Spleen (tissue), 11 donors: ENCODE results near the gene FRMD7. TPM values are rescaled to one million over a fixed set of nuclear protein-coding genes. Genes with fewer than 3 reads are reported as not detected.

Experiments used
- DNase-seq: peaks from one replicate; pipeline ENCODE4 v3.0.0-alpha.2; 2020
- H3K27ac ChIP-seq, 8 donors: fragments of 200-600 bp; sonication (generic) in 7 of 8; 1 replicate in 4 of 8; 2 replicates in 4 of 8; pipeline versions ENCODE4 v1.5.0 to v1.8.0; 2016 to 2021; ENCODE audit warnings: inconsistent platforms in 4 of 8, mild to moderate bottlenecking in 4 of 8, moderate library complexity in 1 of 8
- H3K27me3 ChIP-seq, 7 donors: fragments of 200-600 bp; sonication (generic) in 6 of 7; replicated peaks in 1 of 7; 1 replicate in 4 of 7; 2 replicates in 3 of 7; pipeline versions ENCODE4 v1.5.0 to v1.8.0; 2016 to 2021; ENCODE audit warnings: inconsistent platforms in 3 of 7, mild to moderate bottlenecking in 1 of 7
- H3K36me3 ChIP-seq, 6 donors: fragments of 200-600 bp; sonication (generic) in 5 of 6; 1 replicate in 4 of 6; 2 replicates in 2 of 6; pipeline versions ENCODE4 v1.5.0 to v1.8.0; 2016 to 2021; ENCODE audit warnings: inconsistent platforms in 2 of 6
- H3K4me1 ChIP-seq, 6 donors: fragments of 200-600 bp; sonication (generic) in 5 of 6; 1 replicate in 3 of 6; 2 replicates in 3 of 6; pipeline versions ENCODE4 v1.5.0 to v1.8.0; 2016 to 2021; ENCODE audit warnings: inconsistent platforms in 3 of 6
- H3K4me3 ChIP-seq, 8 donors: fragments of 200-600 bp; sonication (generic) in 7 of 8; 1 replicate in 4 of 8; 2 replicates in 4 of 8; pipeline versions ENCODE4 v1.5.0 to v1.8.0; 2016 to 2021; ENCODE audit warnings: inconsistent platforms in 4 of 8, mild to moderate bottlenecking in 4 of 8, moderate library complexity in 2 of 8
- H3K9me3 ChIP-seq, 8 donors: fragments of 200-600 bp; sonication (generic) in 7 of 8; 1 replicate in 4 of 8; 2 replicates in 4 of 8; pipeline versions ENCODE4 v1.5.0 to v1.8.0; 2016 to 2021; ENCODE audit warnings: inconsistent platforms in 4 of 8
- CTCF ChIP-seq, 11 experiments: fragments of 200-600 bp in 7 of 11; fragments of 450-650 bp in 4 of 11; sonication (generic) in 4 of 11; IDR thresholded peaks in 8 of 11; conservative IDR thresholded peaks in 3 of 11; 1 replicate in 7 of 11; 2 replicates in 4 of 11; pipeline versions ENCODE4 v1.4.0 to v1.8.0; 2016 to 2021; ENCODE audit warnings: antibody characterized with exemption in 11 of 11, inconsistent platforms in 4 of 11, mild to moderate bottlenecking in 1 of 11
- POLR2A ChIP-seq, 3 donors: fragments of 450-650 bp; IDR thresholded peaks; one replicate each; pipeline ENCODE4 v1.5.1; 2017; ENCODE audit warnings: antibody characterized with exemption in 3 of 3, mild to moderate bottlenecking in 1 of 3
- POLR2AphosphoS5 ChIP-seq, 3 donors: sonication (generic); formaldehyde crosslinking; IDR thresholded peaks; one replicate each; pipeline ENCODE4 v1.5.1; 2017; ENCODE audit warnings: antibody characterized with exemption in 3 of 3
- WGBS, 5 donors: extraction: QIAGEN DNeasy Blood & Tissue Kit in 3 of 5; methylation state at CpG; one replicate each; pipeline versions ENCODE4 v1.1.5 to v1.1.7; 2013 to 2018; 5-methylcytosine and 5-hydroxymethylcytosine counted together
- intact Hi-C: fragments of 100-400 bp; cut with DNase I; formaldehyde crosslinking; loops from one replicate; pipeline ENCODE4 v1.15.0; 2023; ENCODE audit warnings: low total_unique reads
- polyA plus RNA-seq, 3 donors: library from polyadenylated mRNA; stranded (reverse); fragments of 200-250 nt; gene quantifications; one replicate each; pipeline ENCODE4 v1.2.1, GENCODE V29; 2013
- total RNA-seq, 7 donors: library from RNA; depleted of rRNA in 3 of 7; stranded (reverse); fragments of >200 nt in 3 of 7; fragmentation: NEBNext Ultra II Directional in 4 of 7; extraction: Animal tissue kit (Norgen Biotek cat#: 25700) in 4 of 7; gene quantifications; one replicate each; pipeline versions ENCODE4 v1.1.0 to v1.2.1, GENCODE V29; 2016 to 2021
- donor health status: healthy with polysubstance abuse.
- donor health status: DM: no; HTN: no; CAD: no; lungs with moderate emphysema.
- donor health status: DM: no; HTN: no; CAD: no.
- donor health status: Bipolar disorder and iron deficiency.
- donor health status: healthy.
- donor health status: DM: no; HTN: no; CAD: no.
- donor health status: DM: yes; HTN: yes; CAD: no.

FRMD7 gene
- total and polyA plus RNA-seq, 10 donors: 0.46 TPM; not detected in 9

DNA sequence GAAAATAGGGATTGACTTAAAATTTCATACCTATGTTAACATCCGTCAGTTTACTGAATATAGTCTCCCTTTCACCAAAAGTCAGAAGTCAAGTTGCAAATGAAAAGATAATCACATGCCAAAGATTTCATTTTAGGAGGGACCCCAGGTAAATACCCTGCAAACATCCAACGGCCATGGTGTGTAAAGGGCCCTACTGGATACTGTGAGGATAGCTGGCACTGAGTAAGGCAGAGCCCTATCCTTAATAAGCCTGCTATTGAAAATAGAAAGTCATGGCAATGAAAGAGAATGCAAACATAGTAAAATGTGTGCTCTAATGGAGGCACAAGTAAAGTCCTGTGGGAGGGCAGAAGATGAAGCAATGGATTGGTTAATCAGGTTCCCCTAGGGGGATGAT lies 83.8 kb downstream of the FRMD7 start:
- H3K27ac ChIP-seq: no peak overlapping the region
- TF ChIP-seq POLR2AphosphoS5 (IDR thresholded peaks at IDR 0.05) (no peak), POLR2A (IDR thresholded peaks at IDR 0.05) (no peak), CTCF (IDR thresholded peaks at IDR 0.05 in 8 of 11, conservative IDR thresholded peaks at IDR 0.05 in 3 of 11) (no peak)
- no peaks in the 10 kb centered on the region for H3K36me3 ChIP-seq
- no peak for DNase-seq
- H3K4me1 ChIP-seq: no peaks in the 10 kb centered on the region
- intact Hi-C loops: no loop called here
- no peaks in the 10 kb centered on the region for H3K9me3 ChIP-seq
- WGBS, 5 donors: 74 to 95% (median 93%) methylated on average over 2 of the region's 2 CpGs
- no peaks in the 10 kb centered on the region for H3K27me3 ChIP-seq
- H3K4me3 ChIP-seq: no peak overlapping the region

DNA sequence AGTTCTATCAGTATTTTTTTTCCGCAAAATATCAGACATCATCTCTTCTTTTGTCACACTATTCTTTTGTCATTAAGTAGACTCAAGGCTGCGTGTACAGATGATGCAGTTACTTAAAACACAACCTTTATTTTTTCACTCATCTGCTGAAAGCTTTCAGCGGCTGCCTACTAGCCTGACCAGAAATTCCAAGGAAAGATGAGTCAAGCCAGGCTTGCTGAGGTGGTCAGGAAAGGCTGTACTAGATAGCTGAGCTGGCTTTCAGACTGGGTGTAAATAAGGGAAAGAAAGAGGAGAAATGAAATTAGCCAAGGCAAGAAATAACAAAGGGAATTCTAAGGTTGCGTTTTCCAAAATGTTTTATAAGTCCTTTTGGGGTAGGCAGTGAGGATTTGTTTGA lies 86.8 kb downstream of the FRMD7 start:
- Histone ChIP-seq H3K9me3 (no peaks in the 10 kb centered on the region), H3K4me1 (peaks cover 0 to 13% (median 0%) of the 10 kb centered on the region in 6 donors), H3K27ac (no peak overlapping the region), H3K27me3 (no peaks in the 10 kb centered on the region), H3K36me3 (no peaks in the 10 kb centered on the region), H3K4me3 (no peak overlapping the region)
- TF ChIP-seq CTCF (IDR thresholded peaks at IDR 0.05 in 8 of 11, conservative IDR thresholded peaks at IDR 0.05 in 3 of 11) (no peak), POLR2AphosphoS5 (IDR thresholded peaks at IDR 0.05) (no peak), POLR2A (IDR thresholded peaks at IDR 0.05) (no peak)
- intact Hi-C loops: no loop called here
- 67 to 97% (median 90%) methylated on average over 4 of the region's 4 CpGs for WGBS, 5 donors
- no peak for DNase-seq

DNA sequence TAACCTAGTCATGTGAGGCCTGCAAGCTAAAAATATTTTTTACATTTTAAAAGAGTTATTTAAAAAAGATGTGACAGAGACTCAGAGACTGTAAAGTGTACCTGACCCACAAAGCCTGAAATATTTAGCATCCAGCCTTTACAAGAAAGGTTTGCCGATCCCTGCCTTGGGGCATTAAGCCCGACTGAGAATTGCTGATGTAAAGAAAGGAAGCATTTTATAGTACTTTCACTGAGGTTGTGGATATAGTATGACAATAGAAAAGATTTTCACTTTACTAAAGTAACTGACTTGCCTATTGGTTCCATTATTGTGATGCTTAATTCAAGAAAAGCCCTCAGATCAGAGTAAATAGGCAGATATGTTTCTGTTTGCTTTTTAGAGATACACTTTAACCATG lies 87.8 kb downstream of the FRMD7 start:
- Histone ChIP-seq H3K27ac (no peak overlapping the region), H3K36me3 (no peaks in the 10 kb centered on the region), H3K27me3 (no peaks in the 10 kb centered on the region), H3K4me1 (peaks cover 0 to 21% (median 0%) of the 10 kb centered on the region in 6 donors), H3K9me3 (no peaks in the 10 kb centered on the region), H3K4me3 (no peak overlapping the region)
- no peak for DNase-seq
- TF ChIP-seq POLR2A (IDR thresholded peaks at IDR 0.05): no peak
- no peak for TF ChIP-seq CTCF (IDR thresholded peaks at IDR 0.05 in 8 of 11, conservative IDR thresholded peaks at IDR 0.05 in 3 of 11)
- no peak for TF ChIP-seq POLR2AphosphoS5 (IDR thresholded peaks at IDR 0.05)
- intact Hi-C loops: no loop called here
- 69 to 96% (median 82%) methylated on average over 2 of the region's 2 CpGs for WGBS, 5 donors

DNA sequence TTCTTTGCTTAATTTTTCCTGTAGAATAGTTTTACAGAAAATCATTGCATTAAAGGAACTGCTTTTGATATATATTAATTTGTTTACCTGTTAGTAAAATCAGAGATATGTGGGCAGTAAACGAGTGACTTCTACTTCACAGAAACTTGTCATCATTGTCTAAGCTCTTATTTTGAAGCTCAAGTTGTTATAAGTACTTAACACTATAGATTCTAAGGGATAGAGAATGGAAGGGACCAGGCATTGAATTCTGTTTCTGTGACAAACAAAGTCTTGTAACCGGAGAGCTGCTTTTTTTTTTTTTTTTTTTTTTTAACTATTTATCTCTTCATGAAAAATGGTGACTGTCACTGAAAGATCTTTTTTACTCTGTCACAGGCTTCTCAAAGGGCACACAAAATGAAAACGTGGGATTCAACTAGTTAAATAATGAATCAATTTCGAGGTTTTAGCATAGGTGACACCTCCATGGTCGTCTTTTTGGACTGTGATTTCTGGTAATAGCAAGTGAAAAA lies 90.3 kb downstream of the FRMD7 start:
- 46 to 76% (median 65%) methylated on average over 5 of the region's 5 CpGs for whole genome bisulfite sequencing, 5 donors
- TF ChIP-seq CTCF (IDR thresholded peaks at IDR 0.05 in 8 of 11, conservative IDR thresholded peaks at IDR 0.05 in 3 of 11) (no peak), POLR2A (IDR thresholded peaks at IDR 0.05) (no peak), POLR2AphosphoS5 (IDR thresholded peaks at IDR 0.05) (no peak)

More for the DNA sequence above, 90.3 kb downstream of the FRMD7 start:
- Histone ChIP-seq H3K4me3 (no peak overlapping the region), H3K27me3 (no peaks in the 10 kb centered on the region), H3K9me3 (no peaks in the 10 kb centered on the region), H3K27ac (no peak overlapping the region), H3K36me3 (no peaks in the 10 kb centered on the region), H3K4me1 (peaks cover 0 to 36% (median 0%) of the 10 kb centered on the region in 6 donors)
- intact Hi-C loops: no loop called here
- no peak for DNase-seq
